ENCODE results near the gene G6PC1. TPM values are rescaled to one million over a fixed set of nuclear protein-coding genes. Genes with fewer than 3 reads are reported as not detected.
"Not testable (repeated sequence)": the region's sequence is repeated elsewhere in the genome, so short reads cannot be mapped to it uniquely, and the experiment has no call there.

The G6PC1 gene
- total RNA-seq, 1 experiment from 2014 or later: 0.10 TPM

DNA sequence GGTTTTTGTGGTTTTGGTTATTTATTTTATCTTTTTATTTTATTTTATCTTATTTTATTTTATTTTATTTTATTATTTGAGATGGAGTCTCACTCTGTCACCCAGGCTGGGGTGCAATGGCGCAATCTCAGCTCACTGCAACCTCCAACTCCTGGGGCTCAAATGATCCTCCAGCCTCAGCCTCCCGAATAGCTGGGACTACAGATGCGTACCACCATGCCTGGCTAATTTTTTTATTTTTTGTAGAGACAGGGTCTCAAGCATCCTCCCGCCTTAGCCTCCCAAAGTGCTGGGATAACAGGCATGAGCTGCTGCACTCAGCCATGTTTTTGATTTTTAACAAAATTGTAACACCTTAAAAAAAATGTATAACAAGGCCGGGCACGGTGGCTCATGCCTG, 14.7 kb downstream of the G6PC1 start:
- H3K27ac ChIP-seq (ENCODE audit: low read depth, low read length); H4K20me1 ChIP-seq (ENCODE audit: insufficient read depth); intact Hi-C loops (cut with micrococcal nuclease); BruUV-seq (replicated peaks); H2AFZ ChIP-seq (ENCODE audit: low read depth, low read length, poor library complexity, severe bottlenecking); RAD21 ChIA-PET (ENCODE audit: low non-redundant PET in 1 of 2, low total read pairs in 2 of 2, uncharacterized antibody in 2 of 2, unreplicated experiment in 2 of 2); H3K79me2 ChIP-seq (ENCODE audit: insufficient read depth, low read length); H3K9me2 ChIP-seq (ENCODE audit: insufficient read depth); H3K4me2 ChIP-seq (ENCODE audit: low read length); H3K4me1 ChIP-seq (ENCODE audit: control insufficient read depth in 1 of 2, insufficient read depth in 2 of 2, low read length in 2 of 2); H3K4me3 ChIP-seq (replicated peaks in 1 of 2; ENCODE audit: low read depth in 1 of 2, low read length in 2 of 2); DNase-seq (ENCODE audit: low read depth, low spot score); ATAC-seq; H3K9ac ChIP-seq (ENCODE audit: low read length); POLR2A ChIA-PET; H3K27me3 ChIP-seq (ENCODE audit: insufficient read depth, low read length); CTCF ChIA-PET; H3K9me3 ChIP-seq (ENCODE audit: control insufficient read depth in 1 of 2, insufficient read depth in 1 of 2, low read depth in 1 of 2, low read length in 2 of 2); H3K36me3 ChIP-seq (ENCODE audit: control insufficient read depth in 1 of 2, insufficient read depth in 2 of 2, low read length in 2 of 2): not testable (repeated sequence)

DNA sequence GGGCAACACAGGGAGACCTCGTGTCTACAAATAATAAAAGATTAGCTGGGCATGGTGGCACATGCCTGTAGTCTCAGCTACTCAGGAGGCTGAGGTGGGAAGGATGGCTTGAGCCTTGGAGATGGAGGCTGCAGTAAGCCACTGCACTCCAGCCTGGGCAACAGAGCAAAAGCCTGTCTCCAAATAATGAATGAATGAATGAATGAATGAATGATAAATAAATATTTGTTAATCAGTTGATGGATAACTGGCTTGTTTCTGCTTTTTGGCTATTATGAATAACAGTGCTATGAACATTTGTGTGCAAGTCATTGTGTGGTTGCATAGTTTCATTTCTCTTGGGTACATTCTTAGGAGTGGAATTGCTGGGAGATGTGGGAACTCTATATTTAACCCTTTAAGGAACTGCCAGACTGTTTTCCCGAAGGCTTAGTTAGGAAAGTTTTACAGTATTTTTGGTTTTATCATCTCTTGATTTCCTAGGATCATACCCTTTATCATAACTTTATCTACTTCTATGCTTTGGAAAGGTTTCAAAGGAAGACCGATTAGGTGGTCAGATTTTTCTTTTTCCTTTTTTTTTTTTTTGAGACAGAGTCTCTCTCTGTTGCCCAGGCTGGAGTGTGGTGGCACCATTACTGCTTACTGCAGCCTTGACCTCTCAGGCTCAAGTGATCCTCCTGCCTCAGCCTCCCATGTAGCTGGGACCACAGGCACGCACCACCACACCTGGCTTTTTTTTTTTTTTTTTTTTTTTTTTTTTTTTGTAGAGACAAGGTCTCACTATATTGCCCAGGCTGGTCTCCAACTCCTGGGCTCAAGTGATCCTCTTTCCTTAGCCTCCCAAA, 16.0 kb downstream of the G6PC1 start:
- H3K79me2 ChIP-seq (ENCODE audit: insufficient read depth, low read length); H3K27ac ChIP-seq (ENCODE audit: low read depth, low read length); CTCF ChIA-PET; RAD21 ChIA-PET (ENCODE audit: low non-redundant PET in 1 of 2, low total read pairs in 2 of 2, uncharacterized antibody in 2 of 2, unreplicated experiment in 2 of 2); H2AFZ ChIP-seq (ENCODE audit: low read depth, low read length, poor library complexity, severe bottlenecking); H3K4me1 ChIP-seq (ENCODE audit: control insufficient read depth in 1 of 2, insufficient read depth in 2 of 2, low read length in 2 of 2); H4K20me1 ChIP-seq (ENCODE audit: insufficient read depth); H3K9ac ChIP-seq (ENCODE audit: low read length); H3K27me3 ChIP-seq (ENCODE audit: insufficient read depth, low read length); H3K4me3 ChIP-seq (replicated peaks in 1 of 2; ENCODE audit: low read depth in 1 of 2, low read length in 2 of 2); BruUV-seq (replicated peaks); POLR2A ChIA-PET; H3K9me2 ChIP-seq (ENCODE audit: insufficient read depth); intact Hi-C loops (cut with micrococcal nuclease); ATAC-seq; DNase-seq (ENCODE audit: low read depth, low spot score); H3K9me3 ChIP-seq (ENCODE audit: control insufficient read depth in 1 of 2, insufficient read depth in 1 of 2, low read depth in 1 of 2, low read length in 2 of 2); H3K4me2 ChIP-seq (ENCODE audit: low read length); H3K36me3 ChIP-seq (ENCODE audit: control insufficient read depth in 1 of 2, insufficient read depth in 2 of 2, low read length in 2 of 2): not testable (repeated sequence)

DNA sequence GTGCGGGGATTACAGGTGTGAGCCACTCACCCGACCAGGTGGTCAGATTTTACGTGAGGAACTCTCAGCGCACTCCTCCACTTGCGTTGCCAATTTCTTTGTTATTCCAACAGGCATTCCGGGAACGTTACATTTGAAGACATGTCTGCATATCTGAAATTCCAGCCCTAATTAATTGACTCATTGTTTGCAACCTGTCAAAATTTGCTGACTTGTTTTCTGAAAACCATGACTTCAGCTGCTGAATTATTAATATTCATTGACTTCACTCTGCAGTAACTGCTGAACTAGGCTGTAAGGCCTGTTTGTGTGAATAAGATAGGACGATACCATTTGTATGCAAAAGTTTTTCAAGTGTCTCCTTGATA, 16.6 kb downstream of the G6PC1 start:
- no TSS peak for BruUV-seq (replicated peaks)

More for the DNA sequence above, 16.6 kb downstream of the G6PC1 start:
- 0 out of 2 replicates have a peak, but pooled peaks cover 5% of the 10 kb centered on the region for H3K27me3 ChIP-seq (ENCODE audit: insufficient read depth, low read length)
- no peaks in the 10 kb centered on the region for H4K20me1 ChIP-seq (ENCODE audit: insufficient read depth)
- RAD21 ChIA-PET (ENCODE audit: low non-redundant PET in 1 of 2, low total read pairs in 2 of 2, uncharacterized antibody in 2 of 2, unreplicated experiment in 2 of 2): no interaction called here
- H3K4me2 ChIP-seq (ENCODE audit: low read length): no peak overlapping the region
- H3K36me3 ChIP-seq (ENCODE audit: control insufficient read depth in 1 of 2, insufficient read depth in 2 of 2, low read length in 2 of 2): no peaks in the 10 kb centered on the region
- H3K4me3 ChIP-seq (replicated peaks in 1 of 2; ENCODE audit: low read depth in 1 of 2, low read length in 2 of 2): no peak overlapping the region
- H3K9me3 ChIP-seq (ENCODE audit: control insufficient read depth in 1 of 2, insufficient read depth in 1 of 2, low read depth in 1 of 2, low read length in 2 of 2): no peaks in the 10 kb centered on the region
- H3K9me2 ChIP-seq (ENCODE audit: insufficient read depth): no peaks in the 10 kb centered on the region
- CTCF ChIA-PET: no interaction called here
- no peak overlapping the region for H3K27ac ChIP-seq (ENCODE audit: low read depth, low read length)
- ATAC-seq: no peak
- H3K9ac ChIP-seq (ENCODE audit: low read length): no peak overlapping the region
- DNase-seq (ENCODE audit: low read depth, low spot score): no peak
- H2AFZ ChIP-seq (ENCODE audit: low read depth, low read length, poor library complexity, severe bottlenecking): no peak overlapping the region
- POLR2A ChIA-PET: no interaction called here
- intact Hi-C loops (cut with micrococcal nuclease): no loop called here
- H3K79me2 ChIP-seq (ENCODE audit: insufficient read depth, low read length): no peaks in the 10 kb centered on the region
- no peak for TF ChIP-seq EZH2phosphoT487 (IDR thresholded peaks at IDR 0.05; ENCODE audit: borderline replicate concordance)
- no peak for TF ChIP-seq CEBPB (IDR thresholded peaks at IDR 0.05; ENCODE audit: low read depth)
- no peak for TF ChIP-seq SIN3A (IDR thresholded peaks at IDR 0.05; ENCODE audit: low read depth)
- no peak for TF ChIP-seq CBX3 (IDR thresholded peaks at IDR 0.05; ENCODE audit: low read depth)
- H3K4me1 ChIP-seq (ENCODE audit: control insufficient read depth in 1 of 2, insufficient read depth in 2 of 2, low read length in 2 of 2): no peaks in the 10 kb centered on the region
